ENCODE results near the gene KLHL3. TPM values are rescaled to one million over a fixed set of nuclear protein-coding genes. Genes with fewer than 3 reads are reported as not detected.

Gene KLHL3
- total RNA-seq, 3 donors from 2014 or later, result 4.2 to 6.7 (median 5.4) TPM

DNA sequence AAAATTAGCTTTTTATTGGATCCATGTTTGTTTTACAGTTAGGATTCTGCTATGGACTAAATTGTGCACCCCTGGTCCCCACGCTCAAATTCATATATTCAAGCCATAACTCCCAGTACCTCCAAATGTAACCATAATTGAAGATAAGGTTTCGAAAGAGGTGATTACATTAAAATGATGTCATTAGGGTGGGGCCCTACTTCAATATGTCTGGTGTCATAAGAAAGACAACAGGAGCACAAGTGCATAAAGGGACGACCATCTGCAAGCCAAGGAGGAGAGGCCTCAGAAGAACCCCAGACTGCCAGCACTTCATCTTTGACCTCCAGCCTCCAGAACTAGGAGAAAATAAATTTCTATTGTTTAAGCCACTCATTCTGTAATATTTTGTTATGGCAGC, 25.7 kb upstream of the KLHL3 start:
- Histone ChIP-seq H3K4me3 (no peak overlapping the region), H3K36me3 (ENCODE audit: low read depth) (no peaks in the 10 kb centered on the region), H3K9me3 (no peaks in the 10 kb centered on the region), H3K4me1 (ENCODE audit: low read depth) (no peaks in the 10 kb centered on the region)
- no peak for DNase-seq
- ATAC-seq, result no peak
- TF ChIP-seq, protein P1, sequence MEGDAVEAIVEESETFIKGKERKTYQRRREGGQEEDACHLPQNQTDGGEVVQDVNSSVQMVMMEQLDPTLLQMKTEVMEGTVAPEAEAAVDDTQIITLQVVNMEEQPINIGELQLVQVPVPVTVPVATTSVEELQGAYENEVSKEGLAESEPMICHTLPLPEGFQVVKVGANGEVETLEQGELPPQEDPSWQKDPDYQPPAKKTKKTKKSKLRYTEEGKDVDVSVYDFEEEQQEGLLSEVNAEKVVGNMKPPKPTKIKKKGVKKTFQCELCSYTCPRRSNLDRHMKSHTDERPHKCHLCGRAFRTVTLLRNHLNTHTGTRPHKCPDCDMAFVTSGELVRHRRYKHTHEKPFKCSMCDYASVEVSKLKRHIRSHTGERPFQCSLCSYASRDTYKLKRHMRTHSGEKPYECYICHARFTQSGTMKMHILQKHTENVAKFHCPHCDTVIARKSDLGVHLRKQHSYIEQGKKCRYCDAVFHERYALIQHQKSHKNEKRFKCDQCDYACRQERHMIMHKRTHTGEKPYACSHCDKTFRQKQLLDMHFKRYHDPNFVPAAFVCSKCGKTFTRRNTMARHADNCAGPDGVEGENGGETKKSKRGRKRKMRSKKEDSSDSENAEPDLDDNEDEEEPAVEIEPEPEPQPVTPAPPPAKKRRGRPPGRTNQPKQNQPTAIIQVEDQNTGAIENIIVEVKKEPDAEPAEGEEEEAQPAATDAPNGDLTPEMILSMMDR (IDR thresholded peaks at IDR 0.05), result no peak
- intact Hi-C loops (cut with DNase I, micrococcal nuclease), result no loop called here

DNA sequence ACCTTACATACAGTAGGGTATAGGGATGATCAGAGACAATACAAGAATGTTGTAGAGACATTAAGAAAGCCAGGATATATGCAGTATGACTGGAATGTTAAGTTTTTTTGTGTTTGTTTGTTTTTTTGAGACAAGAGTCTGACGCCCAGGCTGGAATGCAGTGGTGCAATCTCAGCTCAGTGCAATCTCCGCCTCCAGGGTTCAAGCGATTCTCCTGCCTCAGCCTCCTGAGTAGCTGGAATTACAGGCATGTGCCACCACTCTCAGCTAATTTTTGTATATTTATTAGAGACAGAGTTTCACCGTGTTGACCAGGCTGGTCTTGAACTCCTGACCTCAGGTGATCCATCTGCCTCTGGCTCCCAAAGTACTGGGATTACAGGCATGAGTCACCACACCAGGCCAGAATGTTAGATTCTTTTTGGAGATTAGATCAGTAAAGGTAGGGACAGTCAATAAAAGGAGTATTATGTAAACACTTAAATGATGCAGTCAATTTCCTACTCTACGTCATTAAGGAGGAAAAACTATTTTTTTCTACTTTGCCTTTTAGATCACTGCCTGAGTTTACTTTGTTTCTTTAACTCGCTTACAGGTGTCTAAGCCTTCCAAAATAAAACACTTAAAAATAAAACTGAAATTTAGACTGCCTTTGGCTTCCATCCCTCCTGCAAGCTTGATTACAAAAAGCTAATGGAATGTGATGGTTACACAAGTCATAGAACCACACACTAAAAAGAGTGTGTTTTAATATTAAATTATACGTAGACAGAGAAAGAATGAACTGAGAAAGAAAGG, 25.0 kb upstream of the KLHL3 start:
- H3K4me3 ChIP-seq, result no peak overlapping the region
- H3K36me3 ChIP-seq (ENCODE audit: low read depth), result no peaks in the 10 kb centered on the region
- DNase-seq (no peak), ATAC-seq (peak; percentile 46)
- intact Hi-C loops (cut with DNase I, micrococcal nuclease), result no loop called here
- H3K4me1 ChIP-seq (ENCODE audit: low read depth), result no peaks in the 10 kb centered on the region
- TF ChIP-seq, protein P1 (IDR thresholded peaks at IDR 0.05), result no peak
- no peaks in the 10 kb centered on the region for H3K9me3 ChIP-seq

DNA sequence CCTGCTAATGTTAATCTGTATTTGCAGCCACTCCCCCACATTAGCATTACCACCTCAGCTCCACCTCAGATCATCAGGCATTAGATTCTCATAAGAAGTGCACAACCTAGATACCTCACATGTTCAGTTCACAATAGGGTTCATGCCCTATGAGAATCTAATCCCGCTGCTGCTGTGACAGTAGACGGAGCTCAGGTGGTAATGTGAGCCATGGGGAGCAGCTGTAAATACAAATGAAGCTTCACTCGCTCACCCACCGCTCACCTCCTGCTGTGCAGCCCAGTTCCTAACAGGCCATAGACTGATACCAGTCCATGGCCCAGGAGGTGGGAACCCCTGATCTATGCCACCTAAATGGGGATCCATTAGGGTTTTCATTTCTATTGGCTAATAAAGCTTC, 24.4 kb upstream of the KLHL3 start:
- H3K9me3 ChIP-seq, result no peaks in the 10 kb centered on the region
- DNase-seq (no peak), ATAC-seq (no peak)
- no peak overlapping the region for H3K4me3 ChIP-seq
- no peaks in the 10 kb centered on the region for H3K4me1 ChIP-seq (ENCODE audit: low read depth)
- H3K36me3 ChIP-seq (ENCODE audit: low read depth), result no peaks in the 10 kb centered on the region
- TF ChIP-seq, protein P1 (IDR thresholded peaks at IDR 0.05), result no peak
- intact Hi-C loops (cut with DNase I, micrococcal nuclease), result no loop called here

DNA sequence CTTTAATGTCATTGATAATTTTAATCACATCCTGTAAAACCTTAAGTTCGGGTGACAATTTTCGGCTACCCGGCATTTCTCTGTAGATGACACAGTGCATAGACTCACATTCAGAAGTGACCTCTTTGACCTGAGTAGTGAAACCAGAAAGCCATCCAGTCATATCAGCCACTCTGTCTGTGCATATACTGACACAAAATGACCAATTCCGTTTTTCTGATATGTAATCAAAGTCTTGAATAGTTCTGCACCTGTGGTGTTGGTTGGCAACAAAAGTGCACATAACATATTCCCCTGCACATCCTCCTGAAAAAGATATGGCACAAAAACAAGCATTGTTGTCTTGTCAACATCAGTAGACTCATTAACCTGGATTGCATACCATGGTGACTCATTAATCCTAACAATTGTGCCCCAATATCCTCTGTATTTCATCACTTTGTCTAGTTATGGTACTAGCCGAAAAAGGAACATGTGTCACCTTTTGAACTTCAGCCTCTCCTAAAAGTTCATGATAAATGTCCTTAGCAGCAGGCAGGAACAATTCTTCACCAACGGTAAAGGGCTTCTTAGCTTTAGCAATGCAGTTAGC, 22.9 kb upstream of the KLHL3 start:
- Histone ChIP-seq H3K4me1 (ENCODE audit: low read depth) (no peaks in the 10 kb centered on the region), H3K4me3 (no peak overlapping the region), H3K9me3 (no peaks in the 10 kb centered on the region), H3K36me3 (ENCODE audit: low read depth) (no peaks in the 10 kb centered on the region)
- ATAC-seq (no peak), DNase-seq (no peak)
- intact Hi-C loops (cut with DNase I, micrococcal nuclease), result no loop called here
- TF ChIP-seq, protein P1 (IDR thresholded peaks at IDR 0.05), result no peak

DNA sequence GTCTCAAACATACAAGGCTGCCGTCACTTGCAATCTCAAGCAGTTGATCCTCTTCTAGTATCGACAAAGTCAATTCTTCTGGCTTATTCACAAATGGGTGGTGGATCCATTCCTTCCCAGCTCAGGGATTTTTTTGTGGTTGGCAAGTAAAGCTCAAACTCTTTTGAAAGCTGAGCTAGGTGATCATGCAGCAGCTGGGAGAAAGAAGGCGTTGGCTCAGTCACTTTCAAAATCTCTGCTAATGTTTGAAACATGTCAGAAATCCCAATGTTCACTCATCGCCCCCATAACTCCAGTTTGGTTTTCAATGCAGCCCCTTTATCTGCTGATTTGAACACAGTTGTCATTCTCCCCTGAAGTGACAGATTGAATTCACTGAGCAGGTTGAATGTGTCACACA, 22.2 kb upstream of the KLHL3 start:
- no peaks in the 10 kb centered on the region for H3K9me3 ChIP-seq

More for the DNA sequence above, 22.2 kb upstream of the KLHL3 start:
- intact Hi-C loops (cut with DNase I, micrococcal nuclease), result no loop called here
- TF ChIP-seq, protein P1 (IDR thresholded peaks at IDR 0.05), result no peak
- Histone ChIP-seq H3K4me3 (no peak overlapping the region), H3K4me1 (ENCODE audit: low read depth) (no peaks in the 10 kb centered on the region), H3K36me3 (ENCODE audit: low read depth) (no peaks in the 10 kb centered on the region)
- no peak for DNase-seq
- ATAC-seq, result no peak

All from mucosa of descending colon (tissue), 3 donors.